ENCODE results near the gene FH. TPM values are rescaled to one million over a fixed set of nuclear protein-coding genes. Genes with fewer than 3 reads are reported as not detected.

FH gene
- total and polyA plus RNA-seq, 2 donors (not counting 1 experiment from before 2014, with no cell fraction given): 18.5 to 32.4 TPM

DNA sequence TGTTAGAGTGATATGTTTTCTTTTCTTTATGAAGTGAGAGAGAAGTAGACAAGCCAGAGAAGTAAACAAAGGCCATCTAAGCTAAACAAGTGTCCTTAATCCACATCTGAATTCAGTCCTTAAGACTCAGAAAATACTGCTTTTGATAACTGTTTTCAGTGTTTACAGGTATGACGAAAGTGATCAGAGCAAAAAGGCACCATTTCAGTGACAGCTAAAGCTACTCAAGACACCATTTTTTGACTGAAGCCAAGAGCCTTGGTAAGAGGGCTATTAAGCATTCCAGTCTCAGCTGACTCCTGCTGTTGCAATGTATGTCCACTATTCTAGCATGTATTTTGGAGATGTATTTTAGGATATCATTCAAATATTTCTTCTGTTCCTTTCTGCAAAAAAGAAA is 16.7 kb upstream of the FH start:
- no peak for TF ChIP-seq EZH2 (IDR thresholded peaks at IDR 0.05; ENCODE audit: borderline replicate concordance, insufficient read depth, low read depth, low read length, poor library complexity, severe bottlenecking)
- TF ChIP-seq, protein P1, sequence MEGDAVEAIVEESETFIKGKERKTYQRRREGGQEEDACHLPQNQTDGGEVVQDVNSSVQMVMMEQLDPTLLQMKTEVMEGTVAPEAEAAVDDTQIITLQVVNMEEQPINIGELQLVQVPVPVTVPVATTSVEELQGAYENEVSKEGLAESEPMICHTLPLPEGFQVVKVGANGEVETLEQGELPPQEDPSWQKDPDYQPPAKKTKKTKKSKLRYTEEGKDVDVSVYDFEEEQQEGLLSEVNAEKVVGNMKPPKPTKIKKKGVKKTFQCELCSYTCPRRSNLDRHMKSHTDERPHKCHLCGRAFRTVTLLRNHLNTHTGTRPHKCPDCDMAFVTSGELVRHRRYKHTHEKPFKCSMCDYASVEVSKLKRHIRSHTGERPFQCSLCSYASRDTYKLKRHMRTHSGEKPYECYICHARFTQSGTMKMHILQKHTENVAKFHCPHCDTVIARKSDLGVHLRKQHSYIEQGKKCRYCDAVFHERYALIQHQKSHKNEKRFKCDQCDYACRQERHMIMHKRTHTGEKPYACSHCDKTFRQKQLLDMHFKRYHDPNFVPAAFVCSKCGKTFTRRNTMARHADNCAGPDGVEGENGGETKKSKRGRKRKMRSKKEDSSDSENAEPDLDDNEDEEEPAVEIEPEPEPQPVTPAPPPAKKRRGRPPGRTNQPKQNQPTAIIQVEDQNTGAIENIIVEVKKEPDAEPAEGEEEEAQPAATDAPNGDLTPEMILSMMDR (IDR thresholded peaks at IDR 0.05): no peak
- peaks cover 75% of the 10 kb centered on the region for H3K4me1 Mint-ChIP-seq
- WGBS (ENCODE audit: insufficient coverage): no CpG with 5 or more reads among the region's 1 CpG
- H3K27me3 Mint-ChIP-seq: no peaks in the 10 kb centered on the region
- Histone ChIP-seq H4K20me1 (ENCODE audit: control insufficient read depth, insufficient read depth, low read length, poor library complexity, severe bottlenecking) (no peaks in the 10 kb centered on the region), H3K9me3 (ENCODE audit: control extremely low read depth in 1 of 3, control insufficient read depth in 2 of 3, insufficient read depth in 1 of 3, low read length in 2 of 3) (no peaks in the 10 kb centered on the region), H3K36me3 (replicated peaks in 1 of 2; ENCODE audit: control extremely low read depth in 1 of 2, control insufficient read depth in 1 of 2, extremely low read depth in 1 of 2, insufficient read depth in 2 of 2, low read length in 1 of 2) (peaks cover 9 to 24% of the 10 kb centered on the region in 2 experiments), H3K4me3 (ENCODE audit: control extremely low read depth in 1 of 5, extremely low read depth in 1 of 5, insufficient read depth in 1 of 5, low read depth in 2 of 5, low read length in 4 of 5) (no peak overlapping the region), H3K4me2 (replicated peaks; ENCODE audit: low read depth, low read length, poor library complexity, severe bottlenecking) (peak overlapping the region; percentile 17), H2AFZ (ENCODE audit: insufficient read depth, low read depth, low read length, poor library complexity, severe bottlenecking) (no peak overlapping the region), H3K9ac (ENCODE audit: low read length) (no peak overlapping the region), H3K4me1 (ENCODE audit: control insufficient read depth in 2 of 2, insufficient read depth in 2 of 2, low read length in 2 of 2) (peaks cover 41 to 53% of the 10 kb centered on the region in 2 donors), H3K27ac (ENCODE audit: low read length in 2 of 2) (peak overlapping the region in 1 of 2 donors; percentile 96), H3K79me2 (ENCODE audit: control insufficient read depth, insufficient read depth, low read length) (peaks cover 85% of the 10 kb centered on the region), H3K27me3 (replicated peaks in 1 of 4; ENCODE audit: control extremely low read depth in 1 of 4, control insufficient read depth in 3 of 4, insufficient read depth in 4 of 4, low read length in 3 of 4) (no peaks in the 10 kb centered on the region)
- ChIA-PET POLR2A (interaction anchor here (1.8 kb wide), 1 partner anchor 13 kb away, joined by 4 read pairs; no protein-coding TSS in a partner anchor), CTCF (interaction anchor here (1.2 to 6.2 kb wide), 5 partner anchors 15 to 312 kb away, joined by 3 to 35 read pairs (median 8); partner anchors contain the start of genes CHML, EXO1 and OPN3)
- H3K27ac Mint-ChIP-seq: peak overlapping the region; percentile 62
- intact Hi-C loops (cut with micrococcal nuclease): loop anchor here (10.0 kb wide), 1 partner anchor 1718 kb away; the partner anchor contains the start of genes CEP170 and SDCCAG8
- H3K9me3 Mint-ChIP-seq (ENCODE audit: insufficient read depth): peaks cover 3% of the 10 kb centered on the region
- ATAC-seq (ENCODE audit: low read depth) (no peak), DNase-seq (no peak)
- H3K4me3 Mint-ChIP-seq: peak overlapping the region; percentile 8
